Right lobe of liver (tissue), 4 donors: ENCODE results near the gene SGTA.

Experiments used
- CTCF ChIP-seq, 4 donors: fragments of 200-600 bp in 3 of 4; fragments of 450-650 bp in 1 of 4; IDR thresholded peaks; one replicate each; pipeline versions ENCODE4 v1.5.1 to v1.8.0; 2016 to 2022; ENCODE audit warnings: antibody characterized with exemption in 4 of 4, mild to moderate bottlenecking in 2 of 4
- POLR2A ChIP-seq: fragments of 450-650 bp; IDR thresholded peaks from one replicate; pipeline ENCODE4 v1.6.1; 2017; ENCODE audit warnings: antibody characterized with exemption, mild to moderate bottlenecking
- donor health status: DM: no; HTN: no; CAD: no.
- donor health status: DM: no; HTN: no; CAD: no.
- donor health status: DM: no; HTN: yes; CAD: no.

- TF ChIP-seq POLR2A, result no peak
- no peak for TF ChIP-seq CTCF (IDR thresholded peaks at IDR 0.05)
These were observed 5.2 kb upstream of the SGTA start for GRCh38 chr19:2788237-2788636.
